DMS79 treated with DMSO at 0.1 percent for 48 hours (cell line): Measurements from ENCODE around the gene RAD51B.
"Not testable (repeated sequence)": the region's sequence is repeated elsewhere in the genome, so short reads cannot be mapped to it uniquely, and the experiment has no call there.

Source experiments
- DNase-seq: peaks from one replicate; lab custom pipeline; 2025; lab: John Stamatoyannopoulos, UW

Gene RAD51B

DNA sequence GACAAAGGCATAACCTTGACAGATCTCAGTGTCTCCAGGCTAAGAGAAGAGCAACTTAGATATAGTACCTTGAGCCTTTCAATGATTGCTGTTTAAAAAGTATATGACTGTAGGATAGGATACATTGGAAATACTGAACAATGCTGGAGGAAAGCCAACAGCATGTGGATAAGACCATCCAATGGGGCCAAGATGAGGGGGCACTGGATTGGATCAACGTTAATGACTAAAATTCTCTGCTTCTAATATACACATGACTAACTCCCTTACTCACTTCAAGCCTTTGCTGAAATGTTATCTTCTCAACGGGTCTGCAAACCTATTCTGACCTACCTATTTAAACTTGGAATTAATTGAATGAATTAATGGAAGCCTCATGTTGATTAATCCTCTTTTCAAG is 354.9 kb downstream of the RAD51B start:
- DNase-seq, result no peak

DNA sequence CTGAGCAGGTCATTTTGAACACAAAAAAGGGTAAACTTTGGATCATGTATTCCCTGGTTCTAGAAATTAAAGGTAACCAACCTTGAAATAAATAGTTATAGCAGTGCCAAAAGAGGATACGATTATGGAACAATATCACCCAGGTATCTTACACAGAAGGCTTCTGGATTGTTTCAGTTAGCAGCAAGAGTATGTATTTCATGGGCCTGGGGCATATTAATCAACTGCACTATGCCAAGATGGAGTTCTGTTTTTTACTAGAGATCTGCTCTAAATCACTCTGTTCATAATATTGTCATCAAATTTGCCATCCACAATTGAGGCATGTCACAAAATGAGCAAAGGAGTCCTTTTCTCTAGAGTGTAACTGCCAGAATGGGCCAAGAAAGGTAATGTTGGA is 357.1 kb downstream of the RAD51B start:
- DNase-seq, result no peak

GRCh38 chr14:68177728-68178127 is 358.1 kb downstream of the RAD51B start:
- no peak for DNase-seq

GRCh38 chr14:68178282-68178681 is 358.7 kb downstream of the RAD51B start:
- no peak for DNase-seq

GRCh38 chr14:68181519-68182326 is 362.1 kb downstream of the RAD51B start:
- no peak for DNase-seq

DNA sequence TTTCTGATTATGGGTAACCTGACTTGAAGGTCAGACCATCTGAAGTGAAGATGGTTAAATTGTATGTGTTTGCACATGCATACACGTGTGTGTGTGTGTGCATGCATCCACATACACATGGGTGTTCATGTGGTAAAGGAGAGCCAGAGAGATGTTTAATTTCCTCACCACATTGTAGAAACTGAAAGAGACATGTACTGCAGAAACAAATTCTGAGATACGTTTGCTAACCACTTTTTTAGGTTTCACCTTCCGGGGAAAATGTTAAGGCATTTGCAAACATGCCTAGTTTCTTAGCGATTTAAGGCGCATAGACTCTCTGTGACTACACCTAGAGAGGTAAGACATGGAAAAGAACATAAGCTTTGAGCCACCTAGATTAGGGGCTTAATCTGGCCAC is 362.9 kb downstream of the RAD51B start:
- no peak for DNase-seq

GRCh38 chr14:68186500-68187276 is 367.1 kb downstream of the RAD51B start:
- not testable (repeated sequence) for DNase-seq

DNA sequence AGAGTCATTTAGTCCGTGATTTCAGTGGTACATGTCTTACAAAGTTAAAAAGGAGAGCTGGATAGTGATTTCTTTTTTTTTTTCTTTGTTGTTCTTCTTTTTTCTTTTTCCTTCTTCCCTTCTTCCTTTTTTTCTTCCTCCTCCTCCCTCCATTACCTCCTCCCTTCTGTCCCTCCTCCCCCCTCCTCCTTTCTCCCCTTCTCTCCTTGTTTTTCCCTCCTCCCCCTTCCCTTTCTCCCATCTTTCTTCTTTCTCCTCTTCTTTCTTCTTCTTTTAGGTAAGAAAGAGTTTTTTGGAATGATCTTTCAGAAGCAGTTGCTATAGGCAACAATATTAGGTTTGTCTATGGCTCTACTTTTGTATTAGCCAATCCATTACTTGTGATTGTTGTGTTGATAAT is 368.6 kb downstream of the RAD51B start:
- DNase-seq, result no peak

- DNase-seq, result no peak
Measured at GRCh38 chr14:68190032-68190431, 370.5 kb downstream of the RAD51B start.

- peak; percentile 99 for DNase-seq
Measured at GRCh38 chr14:68191567-68192321, 372.2 kb downstream of the RAD51B start.

DNA sequence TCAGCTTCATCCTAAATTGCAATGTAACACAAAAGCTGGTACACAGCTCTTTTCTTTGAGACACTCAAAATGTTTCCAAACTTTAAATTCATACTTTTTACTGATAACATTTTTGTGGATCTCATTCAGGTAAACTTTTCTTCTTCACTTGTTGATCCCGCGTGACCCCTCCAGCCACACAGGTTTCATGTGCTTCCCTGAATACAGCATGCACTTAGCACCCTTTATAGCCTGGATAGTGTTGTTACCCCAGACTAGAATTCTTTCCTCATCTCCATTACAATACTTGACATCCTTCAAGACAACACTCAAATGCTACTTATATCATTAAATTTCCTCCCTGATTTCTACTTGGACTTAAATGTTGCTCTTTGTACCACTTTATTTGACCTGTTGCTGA is 373.4 kb downstream of the RAD51B start:
- peak; percentile 53 for DNase-seq

DNA sequence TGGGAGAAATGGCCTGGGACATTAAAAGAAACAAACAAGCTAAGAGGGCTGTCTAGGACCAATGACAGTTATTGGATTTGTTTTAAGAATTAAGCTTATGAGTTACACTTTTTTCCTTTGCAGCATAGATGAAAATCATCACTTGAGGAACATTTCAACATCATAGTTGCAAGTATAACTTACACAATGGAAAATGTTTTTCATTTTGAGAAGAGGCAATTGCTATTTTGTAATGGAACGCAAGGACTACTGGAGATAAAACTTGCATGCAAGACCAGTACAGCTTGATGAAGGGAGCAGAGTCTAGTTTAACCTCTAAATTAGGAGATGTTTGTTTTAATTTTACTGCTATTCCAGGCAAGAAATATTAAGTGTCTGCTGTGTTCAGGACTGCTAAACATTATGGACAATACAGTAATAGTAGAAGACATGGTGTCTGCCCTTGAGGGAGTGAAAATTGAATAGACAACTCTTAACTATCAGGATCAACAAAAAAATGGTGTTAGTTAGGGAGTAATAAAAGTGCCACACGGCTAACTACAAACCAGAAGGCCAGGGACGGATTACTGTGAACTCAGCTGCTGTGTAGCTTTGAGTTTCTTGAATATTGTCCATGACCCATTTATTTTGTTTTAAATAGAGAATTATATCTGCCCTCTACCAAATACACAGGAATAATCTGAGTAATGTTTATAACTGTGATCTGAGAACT is 374.5 kb downstream of the RAD51B start:
- no peak for DNase-seq

DNA sequence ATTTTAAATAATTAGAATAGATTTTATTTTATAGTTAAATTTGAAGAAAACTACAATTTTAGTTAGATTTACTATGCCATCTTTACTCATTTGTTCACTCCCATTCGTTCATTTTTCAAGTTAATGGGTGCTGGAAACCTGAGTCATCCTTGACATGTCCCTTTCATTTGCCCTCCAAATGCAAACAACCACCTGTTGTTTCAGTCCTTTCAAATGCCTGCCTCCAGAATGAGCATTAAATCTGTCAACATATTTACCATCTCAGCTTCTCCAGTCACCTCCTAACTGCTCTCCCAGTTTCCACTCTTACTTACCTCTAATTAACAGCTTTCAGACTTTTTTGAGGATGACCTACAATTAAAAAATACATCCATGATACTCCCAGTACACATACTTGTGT is 375.5 kb downstream of the RAD51B start:
- DNase-seq, result no peak

GRCh38 chr14:68198713-68199495 is 379.3 kb downstream of the RAD51B start:
- DNase-seq, result no peak

DNA sequence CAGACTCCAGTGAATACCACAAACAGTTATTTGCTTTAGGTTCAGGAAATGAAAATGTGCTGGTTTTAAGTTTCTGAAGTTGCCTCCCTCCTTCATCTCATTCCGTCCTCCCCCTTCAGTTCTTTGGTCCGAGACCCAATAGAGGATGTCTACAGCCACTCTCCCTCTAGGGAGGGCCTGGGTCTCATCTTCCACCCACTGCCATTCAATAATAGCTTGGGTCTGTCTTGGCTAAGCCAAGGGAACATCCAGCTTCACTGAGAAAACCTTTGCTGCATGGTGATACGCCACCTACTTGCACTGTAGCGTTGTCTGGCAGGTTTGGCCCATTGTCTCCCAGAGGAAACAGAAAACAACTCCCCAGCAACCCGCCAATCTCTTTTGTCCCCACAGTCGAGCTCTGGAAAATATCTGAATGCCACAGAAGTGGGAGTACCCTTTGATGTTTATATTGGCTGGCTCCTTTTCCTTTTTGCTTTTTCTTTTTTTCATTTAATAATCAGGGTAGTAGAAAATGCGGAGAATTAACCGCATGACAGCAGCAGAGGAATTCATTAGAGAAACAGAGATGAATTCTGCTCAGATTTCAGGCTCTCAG is 380.1 kb downstream of the RAD51B start:
- no peak for DNase-seq

DNA sequence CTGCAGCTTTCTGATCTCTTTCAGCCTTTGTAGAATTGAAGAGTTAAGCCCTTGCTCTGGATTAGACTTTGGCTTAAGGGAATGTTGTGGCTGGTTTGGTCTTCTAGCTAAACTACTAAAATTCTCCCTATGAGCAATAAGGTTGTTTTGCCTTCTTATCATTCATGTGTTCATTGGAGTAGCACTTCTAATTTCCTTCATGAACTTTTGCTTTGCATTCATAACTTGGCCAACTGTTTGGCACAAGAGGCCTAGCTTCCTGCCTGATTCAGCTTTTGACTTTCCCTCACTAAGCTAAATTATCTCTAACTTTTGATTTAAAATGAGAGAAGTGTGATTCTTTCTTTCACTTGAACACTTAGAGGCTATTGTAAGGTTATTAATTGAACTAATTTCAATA is 384.3 kb downstream of the RAD51B start:
- no peak for DNase-seq

DNA sequence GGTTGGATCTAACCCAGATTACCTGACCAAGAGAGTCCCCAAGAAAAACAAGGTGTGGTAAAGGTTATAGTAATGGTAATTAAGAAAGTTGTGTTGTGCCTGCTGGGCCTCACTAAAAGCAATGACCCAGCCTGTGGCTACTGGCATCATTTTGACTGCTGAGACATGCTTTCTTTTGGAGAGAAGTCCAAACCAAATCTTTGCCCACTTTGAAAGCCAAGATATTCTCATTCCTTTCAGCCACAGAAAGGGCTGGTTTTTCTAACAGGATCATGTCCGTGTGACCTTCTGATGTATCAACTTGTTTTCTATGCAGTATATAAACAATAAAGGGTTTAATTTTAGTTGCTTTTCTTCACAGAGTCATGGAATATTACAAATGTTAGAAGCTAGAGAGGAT is 388.6 kb downstream of the RAD51B start:
- DNase-seq, result no peak

DNA sequence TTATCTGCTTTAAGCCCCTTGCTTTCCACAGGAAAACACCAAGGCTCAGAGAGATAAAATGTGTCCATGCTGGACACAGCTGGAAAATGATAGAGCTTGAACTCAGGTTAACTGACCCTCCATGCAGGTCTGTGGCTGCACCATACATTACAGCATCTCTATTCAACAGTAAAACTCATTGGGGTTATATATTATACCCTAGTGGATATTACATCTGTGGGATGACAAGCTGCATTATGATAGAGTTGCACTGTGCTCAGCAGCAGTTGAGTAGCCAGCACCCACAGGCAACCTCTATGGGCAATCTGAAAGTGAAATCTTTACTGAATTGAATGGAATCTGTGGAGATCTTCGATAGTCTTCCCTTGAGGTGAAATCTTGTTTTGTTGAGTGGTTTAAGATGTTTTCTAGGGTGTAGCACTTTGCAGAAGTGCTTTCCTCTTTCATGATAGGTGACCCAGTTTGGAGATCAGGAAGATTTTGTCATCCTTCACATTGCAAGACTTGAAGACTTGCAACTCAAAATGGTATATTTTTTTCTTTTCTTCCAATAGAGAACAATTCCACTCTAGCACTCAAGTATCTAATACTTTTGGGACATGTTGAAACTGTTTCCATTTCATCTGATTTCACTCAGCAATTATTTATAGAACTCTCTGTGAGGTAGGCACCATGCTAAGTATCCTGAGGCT is 389.2 kb downstream of the RAD51B start:
- no peak for DNase-seq

DNA sequence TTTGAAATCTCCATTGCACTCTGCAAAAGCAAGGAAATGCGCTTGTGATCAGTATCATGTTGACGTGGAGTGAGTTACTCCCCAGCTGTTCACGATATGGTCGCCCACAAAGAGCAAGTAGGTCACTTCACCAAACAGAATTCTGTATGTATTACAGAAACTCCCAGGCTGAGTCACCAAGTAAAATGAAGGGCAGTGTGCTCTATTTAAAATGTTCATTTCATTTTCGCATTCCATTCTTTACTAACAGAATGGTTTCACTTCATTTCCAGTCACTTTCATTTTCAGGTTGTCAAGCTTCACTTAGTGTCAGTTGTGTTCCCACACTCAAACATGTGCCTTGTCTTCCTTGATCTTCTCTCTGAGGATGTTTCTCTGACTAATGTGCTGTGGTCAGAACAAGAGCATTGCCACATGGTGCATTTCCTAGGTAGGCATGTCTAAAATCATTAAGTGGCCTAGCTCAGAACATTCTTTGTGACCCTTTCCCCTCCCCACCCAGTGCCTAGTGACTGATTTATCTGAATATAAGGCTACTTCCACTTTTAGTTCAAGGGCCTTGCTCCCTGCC is 391.2 kb downstream of the RAD51B start:
- DNase-seq, result peak; percentile 61

GRCh38 chr14:68211421-68211820 is 391.8 kb downstream of the RAD51B start:
- no peak for DNase-seq
